ENCODE data around the gene CLK2. TPM values are rescaled to one million over a fixed set of nuclear protein-coding genes. Genes with fewer than 3 reads are reported as not detected.

Gene CLK2
- total and polyA plus RNA-seq, 9 of the 15 experiments (the other 6 are each of a cell fraction or from before 2014, with no cell fraction given): 13.5 to 81.4 (median 39.6) TPM

GRCh38 chr1:155316922-155317321 is 43.6 kb upstream of the CLK2 start:
- 82% methylated on average over 3 of the region's 3 CpGs for WGBS (ENCODE audit: insufficient coverage, low coverage, missing lambda C conversion rate)

More at GRCh38 chr1:155316922-155317321, 43.6 kb upstream of the CLK2 start:
- Histone ChIP-seq H3K9me3 (replicated peaks; ENCODE audit: control insufficient read depth, insufficient read depth, low read depth, low read length) (no peaks in the 10 kb centered on the region), H3K4me2 (ENCODE audit: insufficient read depth, low read length) (no peak overlapping the region), H3K4me3 (no peak overlapping the region), H3K27me3 (ENCODE audit: control insufficient read depth in 2 of 2, insufficient read depth in 2 of 2, low read length in 2 of 2) (no peaks in the 10 kb centered on the region), H3K4me1 (replicated peaks in 1 of 2; ENCODE audit: control insufficient read depth in 2 of 2, insufficient read depth in 2 of 2, low read length in 2 of 2) (peaks cover 3 to 19% of the 10 kb centered on the region in 2 experiments; a peak in 4 of 5 replicates), H3K9me1 (ENCODE audit: control insufficient read depth, insufficient read depth, low read length) (no peaks in the 10 kb centered on the region), H3K9ac (ENCODE audit: insufficient read depth in 1 of 2, low read depth in 2 of 2, low read length in 2 of 2) (no peak overlapping the region), H2AFZ (ENCODE audit: low read depth, low read length) (no peak overlapping the region), H3K27ac (ENCODE audit: extremely low read depth, low read depth, low read length) (no peak overlapping the region), H3K36me3 (ENCODE audit: control insufficient read depth, insufficient read depth, low read length) (peaks cover 78% of the 10 kb centered on the region), H3K79me2 (ENCODE audit: control insufficient read depth, insufficient read depth, low read length) (peaks cover 14% of the 10 kb centered on the region), H4K20me1 (replicated peaks; ENCODE audit: control insufficient read depth, insufficient read depth, low read length) (peaks cover 17% of the 10 kb centered on the region)
- BruUV-seq (replicated peaks): no TSS peak
- FAIRE-seq (no peak), DNase-seq (ENCODE audit: extremely low read depth in 1 of 4, low spot score in 3 of 4) (no peak), ATAC-seq (no peak)
- TF ChIP-seq NEUROD1 (IDR thresholded peaks at IDR 0.05; ENCODE audit: borderline replicate concordance, low read depth, low read length, partially characterized antibody): no peak
- no peak for TF ChIP-seq ZNF444 (CRISPR knock-in tag; IDR thresholded peaks at IDR 0.05)
- TF ChIP-seq SMAD1 (IDR thresholded peaks at IDR 0.05; ENCODE audit: low read depth, low read length, partially characterized antibody): no peak
- no peak for TF ChIP-seq ESRRA (IDR thresholded peaks at IDR 0.05; ENCODE audit: borderline replicate concordance, low read depth)
- no peak for TF ChIP-seq SFPQ (IDR thresholded peaks at IDR 0.05; ENCODE audit: low read depth, low read length)
- no peak for TF ChIP-seq CHCHD3 (CRISPR knock-in tag; IDR thresholded peaks at IDR 0.05)
- no peak for TF ChIP-seq GTF2E2 (tag; IDR thresholded peaks at IDR 0.05)
- no peak for TF ChIP-seq RFX5 (IDR thresholded peaks at IDR 0.05; ENCODE audit: low read depth, low read length)
- no peak for TF ChIP-seq CBX2 (IDR thresholded peaks at IDR 0.05; ENCODE audit: insufficient read depth, low read length, poor library complexity, severe bottlenecking)
- TF ChIP-seq CREB1 (IDR thresholded peaks at IDR 0.05): no peak
- no peak for TF ChIP-seq CREB1 (CRISPR knock-in tag; IDR thresholded peaks at IDR 0.05)
- TF ChIP-seq XRCC5 (IDR thresholded peaks at IDR 0.05; ENCODE audit: low read depth, low read length): no peak
- TF ChIP-seq ZNF655 (CRISPR knock-in tag; IDR thresholded peaks at IDR 0.05): no peak
- no peak for TF ChIP-seq TBP (optimal IDR thresholded peaks at IDR 0.05; ENCODE audit: low read depth, low read length)
- TF ChIP-seq YBX1 (IDR thresholded peaks at IDR 0.05): no peak
- TF ChIP-seq ZNF133 (CRISPR knock-in tag; IDR thresholded peaks at IDR 0.05): no peak
- TF ChIP-seq MAFF (IDR thresholded peaks at IDR 0.05; ENCODE audit: low read length): no peak
- no peak for TF ChIP-seq XRCC4 (IDR thresholded peaks at IDR 0.05; ENCODE audit: extremely low read depth, insufficient read depth, insufficient read length)
- intact Hi-C loops (cut with micrococcal nuclease) (no loop called here), in situ Hi-C loops (cut with MboI) (loop anchor here (25.0 kb wide), 1 partner anchor 1420 kb away; the partner anchor contains the start of genes ISG20L2, METTL25B and MRPL24)
- POLR2A ChIA-PET: no interaction called here
- CTCF ChIA-PET (ENCODE audit: low intra/inter-chr PET ratio): no interaction called here
